Vagina (tissue), 2 donors: ENCODE data around the gene TNS4.

Experiments
- POLR2A ChIP-seq, 2 donors: fragments of 450-650 bp; IDR thresholded peaks; one replicate each; pipeline ENCODE4 v1.6.1; 2017; ENCODE audit warnings: antibody characterized with exemption in 2 of 2, mild to moderate bottlenecking in 2 of 2, moderate library complexity in 2 of 2
- TF ChIP-seq, protein P1 (sequence below), 3 experiments: fragments of 450-650 bp in 2 of 3; fragments of 200-600 bp in 1 of 3; sonication (generic) in 1 of 3; IDR thresholded peaks; one replicate each; pipeline ENCODE4 v1.5.1; 2017 to 2019; ENCODE audit warnings: antibody characterized with exemption in 3 of 3, mild to moderate bottlenecking in 2 of 3, moderate library complexity in 2 of 3

DNA sequence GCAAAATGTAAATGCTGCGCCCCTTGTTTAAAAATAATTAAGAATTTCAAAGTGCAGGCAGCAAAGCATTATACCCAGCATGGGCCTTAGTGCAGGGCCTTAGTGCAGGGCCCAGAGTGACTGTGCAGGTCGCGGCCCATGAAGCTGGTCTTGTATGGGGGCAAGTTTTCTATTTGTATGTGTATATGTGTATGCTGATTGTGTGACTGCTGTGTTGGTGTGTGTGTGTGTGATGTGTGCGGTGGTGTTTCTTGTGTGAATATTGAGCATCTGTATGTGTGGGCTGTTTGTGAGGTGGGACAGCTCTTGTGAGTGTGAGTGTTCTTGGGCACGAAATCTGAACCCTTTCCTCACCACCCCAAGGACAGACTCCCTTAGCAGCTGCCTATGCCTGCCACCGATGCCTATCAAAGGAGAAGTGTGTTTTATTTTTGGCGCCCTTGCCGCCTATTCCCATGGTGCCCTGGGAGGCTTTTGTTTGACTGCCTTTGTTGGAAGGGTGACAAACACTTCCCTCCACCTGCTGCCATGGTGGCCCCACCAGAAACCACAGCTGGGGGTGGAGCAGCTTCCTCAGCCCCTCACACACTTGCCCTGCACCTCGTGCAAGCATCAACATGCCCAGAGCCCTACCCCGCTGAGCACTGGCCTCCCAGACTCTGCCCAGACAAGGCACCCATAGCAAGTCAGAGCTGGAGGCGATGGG is 45.8 kb upstream of the TNS4 start:
- TF ChIP-seq, protein P1, sequence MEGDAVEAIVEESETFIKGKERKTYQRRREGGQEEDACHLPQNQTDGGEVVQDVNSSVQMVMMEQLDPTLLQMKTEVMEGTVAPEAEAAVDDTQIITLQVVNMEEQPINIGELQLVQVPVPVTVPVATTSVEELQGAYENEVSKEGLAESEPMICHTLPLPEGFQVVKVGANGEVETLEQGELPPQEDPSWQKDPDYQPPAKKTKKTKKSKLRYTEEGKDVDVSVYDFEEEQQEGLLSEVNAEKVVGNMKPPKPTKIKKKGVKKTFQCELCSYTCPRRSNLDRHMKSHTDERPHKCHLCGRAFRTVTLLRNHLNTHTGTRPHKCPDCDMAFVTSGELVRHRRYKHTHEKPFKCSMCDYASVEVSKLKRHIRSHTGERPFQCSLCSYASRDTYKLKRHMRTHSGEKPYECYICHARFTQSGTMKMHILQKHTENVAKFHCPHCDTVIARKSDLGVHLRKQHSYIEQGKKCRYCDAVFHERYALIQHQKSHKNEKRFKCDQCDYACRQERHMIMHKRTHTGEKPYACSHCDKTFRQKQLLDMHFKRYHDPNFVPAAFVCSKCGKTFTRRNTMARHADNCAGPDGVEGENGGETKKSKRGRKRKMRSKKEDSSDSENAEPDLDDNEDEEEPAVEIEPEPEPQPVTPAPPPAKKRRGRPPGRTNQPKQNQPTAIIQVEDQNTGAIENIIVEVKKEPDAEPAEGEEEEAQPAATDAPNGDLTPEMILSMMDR (IDR thresholded peaks at IDR 0.05) = no peak
- no peak for TF ChIP-seq POLR2A (IDR thresholded peaks at IDR 0.05)
